ENCODE results near the gene SHMT1.

Gene SHMT1

DNA sequence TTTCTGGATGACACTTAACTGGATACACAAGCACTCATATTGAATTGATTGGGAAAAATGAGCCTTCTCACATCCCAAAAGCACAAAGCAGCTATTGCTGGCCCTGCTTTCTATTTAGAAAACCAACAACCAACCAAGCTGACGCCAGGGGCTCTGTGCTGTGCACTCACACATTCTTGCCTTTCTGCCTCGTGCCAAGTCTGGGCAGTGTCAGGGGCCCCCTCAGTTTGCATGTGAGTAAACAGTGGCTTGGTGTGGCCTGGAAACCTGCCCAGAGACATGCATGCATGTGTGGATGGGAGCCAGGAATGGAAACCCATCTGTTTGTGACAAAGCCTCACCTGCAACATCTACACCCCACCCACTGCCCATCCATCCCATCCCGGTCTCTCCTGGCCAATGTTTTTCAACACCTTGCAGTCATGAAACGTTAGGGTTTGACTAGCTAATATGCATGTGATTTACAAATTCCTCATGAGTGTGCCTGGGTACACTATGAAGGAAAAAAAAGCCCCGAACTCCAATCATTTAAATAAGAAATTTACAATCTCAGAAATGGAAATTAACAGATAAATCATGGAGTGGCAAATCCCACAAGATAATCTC lies 82.5 kb downstream of the SHMT1 start:
- no peak for DNase-seq

DNA sequence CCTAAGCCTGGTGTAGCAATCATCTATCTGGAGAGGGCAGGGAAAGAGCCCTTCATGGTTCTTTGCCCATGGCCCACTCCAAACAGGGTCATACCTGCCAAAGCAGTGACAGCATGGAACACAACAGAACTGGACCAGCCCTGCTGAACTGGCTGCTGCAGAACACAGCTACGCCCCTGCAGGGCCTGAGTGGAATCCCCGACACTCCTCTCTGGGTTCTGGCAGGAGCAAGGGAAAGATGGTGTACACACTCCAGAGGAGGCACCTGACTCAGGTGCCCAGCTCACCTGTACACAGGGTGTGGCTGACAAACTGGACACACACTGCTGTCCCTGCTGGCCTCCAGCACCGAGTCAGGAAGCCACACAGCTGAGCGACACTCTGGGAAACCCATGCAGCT lies 83.1 kb downstream of the SHMT1 start:
- no peak for DNase-seq

DNA sequence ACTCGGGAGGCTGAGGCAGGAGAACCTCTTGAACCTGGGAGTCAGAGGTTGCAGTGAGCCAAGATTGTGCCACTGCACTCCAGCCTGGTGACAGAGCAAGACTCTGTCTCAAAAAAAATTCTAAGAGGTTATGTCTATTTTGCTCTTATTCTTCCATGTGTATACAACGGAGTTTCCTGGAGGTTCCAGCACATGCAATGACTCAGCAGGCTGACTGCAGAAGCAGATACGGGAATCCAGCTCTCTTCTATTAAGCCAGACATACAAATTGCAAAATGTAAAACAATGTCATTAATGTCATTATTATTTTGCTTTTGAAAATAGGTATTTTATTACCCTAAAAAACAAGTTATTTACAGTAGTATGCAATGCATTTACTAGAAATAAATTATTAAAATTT lies 84.5 kb downstream of the SHMT1 start:
- no peak for DNase-seq
